Breast epithelium (tissue), 4 donors: ENCODE measurements around the gene PNMT. TPM values are rescaled to one million over a fixed set of nuclear protein-coding genes. Genes with fewer than 3 reads are reported as not detected.

ENCODE experiments used
- DNase-seq, 2 donors: peaks; one replicate each; pipeline ENCODE4 v3.0.0-alpha.2; 2019; ENCODE audit warnings: low spot score in 2 of 2
- H3K27ac ChIP-seq, 2 donors: fragments of 200-600 bp; sonication (generic) in 1 of 2; one replicate each; pipeline ENCODE4 v1.5.1; 2016 to 2019; ENCODE audit warnings: mild to moderate bottlenecking in 1 of 2
- H3K27me3 ChIP-seq, 2 donors: fragments of 200-600 bp; sonication (generic) in 1 of 2; one replicate each; pipeline versions ENCODE4 v1.5.1 to v1.6.0; 2017 to 2019; ENCODE audit warnings: control low read depth in 1 of 2, mild to moderate bottlenecking in 1 of 2
- H3K36me3 ChIP-seq: fragments of 200-600 bp; one replicate; pipeline ENCODE4 v1.5.1; 2019
- H3K4me1 ChIP-seq, 2 donors: fragments of 200-600 bp; sonication (generic); one replicate each; pipeline ENCODE4 v1.5.1; 2016 to 2019; ENCODE audit warnings: control low read depth in 1 of 2
- H3K4me3 ChIP-seq, 3 donors: fragments of 200-600 bp; sonication (generic); 1 replicate in 2 of 3; 2 replicates in 1 of 3; pipeline ENCODE4 v1.5.1; 2016 to 2019; ENCODE audit warnings: mild to moderate bottlenecking in 3 of 3, moderate library complexity in 2 of 3
- H3K9me3 ChIP-seq, 2 donors: fragments of 200-600 bp; sonication (generic) in 1 of 2; one replicate each; pipeline ENCODE4 v1.5.1; 2016 to 2019; ENCODE audit warnings: control low read depth in 1 of 2
- POLR2A ChIP-seq: fragments of 450-650 bp; IDR thresholded peaks from one replicate; pipeline ENCODE4 v1.6.1; 2016; ENCODE audit warnings: antibody characterized with exemption, mild to moderate bottlenecking, moderate library complexity
- POLR2AphosphoS5 ChIP-seq, 3 donors: sonication (generic); formaldehyde crosslinking; IDR thresholded peaks; one replicate each; pipeline ENCODE4 v1.6.1; 2017; ENCODE audit warnings: antibody characterized with exemption in 3 of 3
- intact Hi-C: fragments of 100-400 bp; cut with DNase I; formaldehyde crosslinking; loops from one replicate; pipeline ENCODE4 v1.15.1; 2023; ENCODE audit warnings: low total_unique reads
- total RNA-seq, 3 donors: library from RNA; depleted of rRNA; stranded (reverse); fragments of >200 nt; gene quantifications; one replicate each; pipeline ENCODE4 v1.1.0, GENCODE V29; 2016
- TF ChIP-seq, protein P1 (sequence below), 3 donors: fragments of 450-650 bp; IDR thresholded peaks; one replicate each; pipeline ENCODE4 v1.5.1; 2016 to 2017; ENCODE audit warnings: antibody characterized with exemption in 3 of 3, mild to moderate bottlenecking in 3 of 3, moderate library complexity in 3 of 3

PNMT gene, protein sequence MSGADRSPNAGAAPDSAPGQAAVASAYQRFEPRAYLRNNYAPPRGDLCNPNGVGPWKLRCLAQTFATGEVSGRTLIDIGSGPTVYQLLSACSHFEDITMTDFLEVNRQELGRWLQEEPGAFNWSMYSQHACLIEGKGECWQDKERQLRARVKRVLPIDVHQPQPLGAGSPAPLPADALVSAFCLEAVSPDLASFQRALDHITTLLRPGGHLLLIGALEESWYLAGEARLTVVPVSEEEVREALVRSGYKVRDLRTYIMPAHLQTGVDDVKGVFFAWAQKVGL
- 1 to 10 TPM; 1.6 to 9.5 (median 5.1) TPM for total RNA-seq

DNA sequence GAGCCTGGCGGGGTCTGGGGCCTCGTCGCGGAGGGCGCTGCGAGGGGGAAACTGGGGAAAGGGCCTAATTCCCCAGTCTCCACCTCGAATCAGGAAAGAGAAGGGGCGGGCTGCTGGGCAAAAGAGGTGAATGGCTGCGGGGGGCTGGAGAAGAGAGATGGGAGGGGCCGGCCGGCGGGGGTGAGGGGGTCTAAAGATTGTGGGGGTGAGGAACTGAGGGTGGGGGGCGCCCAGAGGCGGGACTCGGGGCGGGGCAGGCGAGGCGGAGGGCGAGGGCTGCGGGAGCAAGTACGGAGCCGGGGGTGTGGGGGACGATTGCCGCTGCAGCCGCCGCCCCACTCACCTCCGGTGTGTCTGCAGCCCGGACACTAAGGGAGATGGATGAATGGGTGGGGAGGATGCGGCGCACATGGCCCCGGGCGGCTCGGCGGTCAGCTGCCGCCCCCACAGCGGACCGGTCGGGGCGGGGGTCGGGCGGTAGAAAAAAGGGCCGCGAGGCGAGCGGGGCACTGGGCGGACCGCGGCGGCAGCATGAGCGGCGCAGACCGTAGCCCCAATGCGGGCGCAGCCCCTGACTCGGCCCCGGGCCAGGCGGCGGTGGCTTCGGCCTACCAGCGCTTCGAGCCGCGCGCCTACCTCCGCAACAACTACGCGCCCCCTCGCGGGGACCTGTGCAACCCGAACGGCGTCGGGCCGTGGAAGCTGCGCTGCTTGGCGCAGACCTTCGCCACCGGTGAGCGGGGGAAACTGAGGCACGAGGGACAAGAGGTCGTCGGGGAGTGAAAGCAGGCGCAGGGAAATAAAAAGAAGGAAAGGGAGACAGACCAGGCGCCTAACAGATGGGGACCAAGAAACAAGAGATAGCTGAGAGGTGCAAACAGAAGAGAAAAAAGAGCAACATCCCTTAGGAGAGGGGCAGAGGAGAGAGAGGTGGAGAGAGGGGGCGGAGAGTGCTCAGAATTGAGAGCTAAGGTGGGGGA lies at the start of gene PNMT:
Gene PNMT, plus strand, starts transcription at position 509 of the 980 bp plus-strand sequence. Its CDS starts 23 bp downstream, at position 532.
- no peaks in the 10 kb centered on the region for H3K9me3 ChIP-seq
- TF ChIP-seq, protein P1, sequence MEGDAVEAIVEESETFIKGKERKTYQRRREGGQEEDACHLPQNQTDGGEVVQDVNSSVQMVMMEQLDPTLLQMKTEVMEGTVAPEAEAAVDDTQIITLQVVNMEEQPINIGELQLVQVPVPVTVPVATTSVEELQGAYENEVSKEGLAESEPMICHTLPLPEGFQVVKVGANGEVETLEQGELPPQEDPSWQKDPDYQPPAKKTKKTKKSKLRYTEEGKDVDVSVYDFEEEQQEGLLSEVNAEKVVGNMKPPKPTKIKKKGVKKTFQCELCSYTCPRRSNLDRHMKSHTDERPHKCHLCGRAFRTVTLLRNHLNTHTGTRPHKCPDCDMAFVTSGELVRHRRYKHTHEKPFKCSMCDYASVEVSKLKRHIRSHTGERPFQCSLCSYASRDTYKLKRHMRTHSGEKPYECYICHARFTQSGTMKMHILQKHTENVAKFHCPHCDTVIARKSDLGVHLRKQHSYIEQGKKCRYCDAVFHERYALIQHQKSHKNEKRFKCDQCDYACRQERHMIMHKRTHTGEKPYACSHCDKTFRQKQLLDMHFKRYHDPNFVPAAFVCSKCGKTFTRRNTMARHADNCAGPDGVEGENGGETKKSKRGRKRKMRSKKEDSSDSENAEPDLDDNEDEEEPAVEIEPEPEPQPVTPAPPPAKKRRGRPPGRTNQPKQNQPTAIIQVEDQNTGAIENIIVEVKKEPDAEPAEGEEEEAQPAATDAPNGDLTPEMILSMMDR (IDR thresholded peaks at IDR 0.05) = peak; percentile 52 to 74 (median 57)
- TF ChIP-seq POLR2AphosphoS5 (IDR thresholded peaks at IDR 0.05) = peak in 2 of 3 donors; percentile 9 to 17
- TF ChIP-seq POLR2A = no peak
- peak within 1 kb of the TSS; percentile 68 to 76 for H3K27ac ChIP-seq
- H3K4me3 ChIP-seq = peak within 1 kb of the TSS; percentile 30 to 68 (median 44)
- H3K36me3 ChIP-seq = no peaks in the 10 kb centered on the region
- H3K27me3 ChIP-seq = peaks cover 3 to 12% of the 10 kb centered on the region in 2 donors
- peak in 1 of 2 donors; percentile 60 for DNase-seq
- H3K4me1 ChIP-seq = peaks cover 16 to 27% of the 10 kb centered on the region in 2 donors
- intact Hi-C loops = no loop called here

DNA sequence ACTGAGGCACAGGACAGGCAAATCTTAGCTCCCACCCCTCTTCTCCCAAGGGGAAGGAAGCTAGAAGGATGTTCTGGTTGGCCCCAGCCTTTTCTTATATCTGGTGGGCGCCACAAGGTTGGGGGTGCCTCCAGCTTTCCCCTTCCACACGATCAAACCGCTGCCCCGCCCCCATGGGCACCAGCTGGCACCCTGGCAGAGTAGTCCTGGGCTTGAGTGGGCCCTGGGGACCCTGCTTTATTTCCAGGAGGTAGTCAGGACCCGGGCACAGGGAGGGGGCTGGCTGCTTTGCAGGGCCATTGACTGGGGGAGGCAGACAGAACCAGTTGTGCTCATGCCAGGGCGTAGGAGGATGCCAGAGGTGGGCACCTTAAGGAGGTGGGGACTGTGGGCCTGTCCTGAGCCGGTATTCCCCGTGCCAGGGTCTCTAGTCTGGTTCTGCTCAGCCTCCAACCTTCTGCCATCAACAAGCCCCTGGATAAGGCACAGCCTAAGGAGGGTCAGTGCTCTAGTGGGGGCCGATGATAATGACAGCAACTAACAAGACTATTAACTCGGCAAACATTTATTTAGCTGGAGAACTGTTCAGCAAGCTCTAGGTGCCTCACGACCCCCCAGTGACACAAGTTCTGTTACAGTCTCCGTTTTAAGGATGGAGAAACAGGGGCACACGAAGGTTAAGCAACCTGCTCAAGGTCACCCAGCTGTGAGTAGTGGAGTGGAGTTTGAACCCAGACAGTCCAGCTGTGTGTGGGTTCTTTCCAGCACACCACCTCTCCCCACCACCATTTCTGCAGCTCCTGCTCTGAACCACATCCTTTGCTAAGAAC lies 49.1 kb upstream of the PNMT start:
- Histone ChIP-seq H3K4me3 (peak overlapping the region in 1 of 3 donors; percentile 65), H3K27ac (no peak overlapping the region), H3K9me3 (no peaks in the 10 kb centered on the region), H3K27me3 (peaks cover 0 to 6% of the 10 kb centered on the region in 2 donors), H3K36me3 (no peaks in the 10 kb centered on the region), H3K4me1 (peaks cover 0 to 10% of the 10 kb centered on the region in 2 donors)
- intact Hi-C loops = no loop called here
- DNase-seq = no peak
- no peak for TF ChIP-seq POLR2AphosphoS5 (IDR thresholded peaks at IDR 0.05)
- TF ChIP-seq POLR2A = no peak
- TF ChIP-seq, protein P1 (IDR thresholded peaks at IDR 0.05) = no peak

DNA sequence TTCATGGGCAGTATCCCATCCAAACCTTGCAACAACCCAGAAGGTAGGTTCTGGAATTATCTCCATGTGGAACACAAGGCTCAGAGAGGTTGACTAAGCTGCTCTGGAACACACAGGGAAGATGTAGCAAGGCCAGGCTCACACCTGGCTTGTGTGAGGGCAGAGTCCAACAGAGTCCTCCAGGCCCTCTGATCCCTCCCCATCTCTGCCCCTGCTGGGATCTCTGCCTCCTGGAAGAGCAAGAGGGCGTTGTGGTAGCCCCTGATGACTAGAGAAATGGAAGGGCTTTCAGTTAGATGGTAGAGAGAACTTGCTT lies 48.5 kb upstream of the PNMT start:
- H3K27me3 ChIP-seq = peaks cover 0 to under 1% of the 10 kb centered on the region in 2 donors
- H3K4me1 ChIP-seq = peaks cover 0 to 10% of the 10 kb centered on the region in 2 donors
- H3K9me3 ChIP-seq = no peaks in the 10 kb centered on the region
- H3K4me3 ChIP-seq = no peak overlapping the region
- intact Hi-C loops = loop anchor here (10.0 kb wide), 1 partner anchor 135 kb away; no protein-coding TSS in a partner anchor
- no peak overlapping the region for H3K27ac ChIP-seq
- DNase-seq = no peak
- TF ChIP-seq POLR2AphosphoS5 (IDR thresholded peaks at IDR 0.05) (no peak), POLR2A (no peak)
- TF ChIP-seq, protein P1 (IDR thresholded peaks at IDR 0.05) = no peak
- H3K36me3 ChIP-seq = no peaks in the 10 kb centered on the region

DNA sequence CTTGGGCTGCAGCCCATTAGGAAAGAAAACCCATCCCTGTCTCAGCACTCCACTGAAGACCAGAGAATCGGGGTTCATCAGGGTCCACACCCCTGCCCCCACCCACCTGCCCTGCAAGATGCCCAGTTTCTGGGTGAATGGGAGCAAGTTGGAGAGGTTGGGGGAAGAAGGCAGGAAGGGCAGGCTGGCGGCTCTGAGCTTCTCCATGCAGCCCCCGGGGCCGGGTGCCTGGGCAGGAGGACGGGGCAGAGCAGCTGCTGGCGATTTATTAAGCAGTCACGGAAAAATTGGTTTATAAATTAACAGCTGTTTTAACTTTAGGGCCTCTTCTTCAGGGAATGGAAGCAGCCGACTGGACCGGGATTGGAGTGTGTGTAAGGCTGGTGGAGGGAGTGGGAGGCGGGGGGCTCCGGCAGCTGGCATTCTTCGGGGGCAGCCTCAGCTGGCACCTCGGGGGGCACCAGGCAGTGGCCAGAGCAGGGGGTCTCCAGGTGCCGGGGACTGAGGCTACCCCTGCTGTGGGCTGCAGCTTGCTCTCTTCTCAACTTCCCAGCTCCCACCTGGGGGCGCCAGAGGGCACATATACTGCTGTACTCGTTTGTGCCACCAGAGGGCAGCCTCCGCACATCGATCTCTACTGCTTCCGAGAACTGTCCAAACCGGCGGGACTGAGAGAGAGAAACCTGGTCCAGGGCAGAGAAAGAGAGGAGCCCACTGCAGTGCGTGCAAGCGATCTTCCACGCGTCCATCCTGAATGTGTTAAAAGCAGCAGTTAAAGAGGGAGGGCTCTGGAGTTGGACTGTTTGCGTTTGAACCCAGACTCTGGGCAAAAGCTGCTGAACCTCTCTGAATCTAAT lies 46.5 kb upstream of the PNMT start:
- H3K4me3 ChIP-seq = no peak overlapping the region
- H3K27me3 ChIP-seq = no peaks in the 10 kb centered on the region
- TF ChIP-seq, protein P1 (IDR thresholded peaks at IDR 0.05) = peak; percentile 99 to 100 (median 100)
- TF ChIP-seq POLR2A (no peak), POLR2AphosphoS5 (IDR thresholded peaks at IDR 0.05) (peak in 2 of 3 donors; percentile 61 to 68)
- H3K36me3 ChIP-seq = no peaks in the 10 kb centered on the region
- DNase-seq = peak; percentile 84 to 93
- no peaks in the 10 kb centered on the region for H3K9me3 ChIP-seq
- intact Hi-C loops = loop anchor here (10.0 kb wide), 1 partner anchor 133 kb away; no protein-coding TSS in a partner anchor
- H3K4me1 ChIP-seq = peaks cover 4 to 23% of the 10 kb centered on the region in 2 donors
- H3K27ac ChIP-seq = no peak overlapping the region
